Measurements from ENCODE around the gene NCAPD3. TPM values are rescaled to one million over a fixed set of nuclear protein-coding genes. Genes with fewer than 3 reads are reported as not detected.
"Not testable (repeated sequence)": the region's sequence is repeated elsewhere in the genome, so short reads cannot be mapped to it uniquely, and the experiment has no call there.

NCAPD3 gene
- total RNA-seq, 1 donor: 9.4 TPM

DNA sequence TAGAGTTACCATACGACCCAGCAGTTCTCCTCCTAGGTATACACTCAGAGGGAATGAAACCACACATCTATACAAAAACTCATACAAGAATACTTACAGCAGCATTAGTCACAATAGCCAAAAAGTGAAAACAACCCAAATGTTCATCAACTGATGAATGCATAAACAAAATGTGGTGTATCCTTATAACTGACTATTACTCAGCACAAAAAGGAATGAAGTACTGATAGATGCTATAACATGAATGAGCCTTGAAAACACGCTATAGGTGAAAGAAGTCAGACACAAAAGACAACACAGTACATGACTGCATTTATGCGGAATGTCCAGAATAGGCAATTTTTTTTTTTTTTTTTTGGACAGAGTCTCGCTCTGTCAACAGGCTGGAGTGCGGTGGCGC is 23.1 kb downstream of the NCAPD3 start:
- Histone ChIP-seq H3K36me3 (ENCODE audit: insufficient read depth, low read length) (peaks cover 29% of the 10 kb centered on the region), H3K4me2 (ENCODE audit: insufficient read depth, low read length) (no peak overlapping the region), H3K27ac (ENCODE audit: low read depth, low read length) (no peak overlapping the region), H4K20me1 (ENCODE audit: insufficient read depth, low read length) (no peaks in the 10 kb centered on the region), H3K27me3 (ENCODE audit: insufficient read depth, low read length) (no peaks in the 10 kb centered on the region), H3K4me1 (ENCODE audit: insufficient read depth, low read length) (no peaks in the 10 kb centered on the region), H3K79me2 (ENCODE audit: insufficient read depth, low read length) (no peaks in the 10 kb centered on the region), H3K4me3 (ENCODE audit: insufficient read depth, low read length) (no peak overlapping the region), H2AFZ (ENCODE audit: low read length) (no peak overlapping the region), H3K9me3 (ENCODE audit: low read depth, low read length) (no peaks in the 10 kb centered on the region)
- no peak for DNase-seq (ENCODE audit: insufficient read length, low spot score, missing footprints)
- TF ChIP-seq, protein P1, sequence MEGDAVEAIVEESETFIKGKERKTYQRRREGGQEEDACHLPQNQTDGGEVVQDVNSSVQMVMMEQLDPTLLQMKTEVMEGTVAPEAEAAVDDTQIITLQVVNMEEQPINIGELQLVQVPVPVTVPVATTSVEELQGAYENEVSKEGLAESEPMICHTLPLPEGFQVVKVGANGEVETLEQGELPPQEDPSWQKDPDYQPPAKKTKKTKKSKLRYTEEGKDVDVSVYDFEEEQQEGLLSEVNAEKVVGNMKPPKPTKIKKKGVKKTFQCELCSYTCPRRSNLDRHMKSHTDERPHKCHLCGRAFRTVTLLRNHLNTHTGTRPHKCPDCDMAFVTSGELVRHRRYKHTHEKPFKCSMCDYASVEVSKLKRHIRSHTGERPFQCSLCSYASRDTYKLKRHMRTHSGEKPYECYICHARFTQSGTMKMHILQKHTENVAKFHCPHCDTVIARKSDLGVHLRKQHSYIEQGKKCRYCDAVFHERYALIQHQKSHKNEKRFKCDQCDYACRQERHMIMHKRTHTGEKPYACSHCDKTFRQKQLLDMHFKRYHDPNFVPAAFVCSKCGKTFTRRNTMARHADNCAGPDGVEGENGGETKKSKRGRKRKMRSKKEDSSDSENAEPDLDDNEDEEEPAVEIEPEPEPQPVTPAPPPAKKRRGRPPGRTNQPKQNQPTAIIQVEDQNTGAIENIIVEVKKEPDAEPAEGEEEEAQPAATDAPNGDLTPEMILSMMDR (IDR thresholded peaks at IDR 0.05; ENCODE audit: extremely low read depth, low read depth, low read length): no peak

DNA sequence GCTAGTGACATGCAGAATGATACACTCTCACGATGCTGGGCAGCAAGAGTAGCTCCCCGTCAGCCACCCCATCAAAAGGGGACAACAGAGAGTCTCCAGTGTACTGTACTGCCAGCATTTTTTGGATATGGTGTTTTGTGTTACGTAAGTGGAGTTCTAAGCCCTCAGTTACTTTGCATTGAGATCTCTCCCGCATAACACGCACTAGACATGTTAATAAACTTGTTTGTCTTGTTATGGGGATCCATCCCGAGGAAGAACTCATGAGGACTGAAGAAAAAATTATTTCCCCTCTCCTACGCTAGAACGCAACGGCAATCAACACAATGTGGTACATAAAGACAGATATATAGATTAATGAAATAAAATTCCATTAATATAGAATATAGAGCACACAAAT is 24.2 kb downstream of the NCAPD3 start:
- no peak for DNase-seq (ENCODE audit: insufficient read length, low spot score, missing footprints)
- Histone ChIP-seq H3K27ac (ENCODE audit: low read depth, low read length) (no peak overlapping the region), H3K79me2 (ENCODE audit: insufficient read depth, low read length) (no peaks in the 10 kb centered on the region), H3K9me3 (ENCODE audit: low read depth, low read length) (no peaks in the 10 kb centered on the region), H2AFZ (ENCODE audit: low read length) (no peak overlapping the region), H3K27me3 (ENCODE audit: insufficient read depth, low read length) (no peaks in the 10 kb centered on the region), H3K4me1 (ENCODE audit: insufficient read depth, low read length) (no peaks in the 10 kb centered on the region), H3K36me3 (ENCODE audit: insufficient read depth, low read length) (peaks cover 28% of the 10 kb centered on the region), H4K20me1 (ENCODE audit: insufficient read depth, low read length) (no peaks in the 10 kb centered on the region), H3K4me3 (ENCODE audit: insufficient read depth, low read length) (no peak overlapping the region), H3K4me2 (ENCODE audit: insufficient read depth, low read length) (no peak overlapping the region)
- TF ChIP-seq, protein P1 (IDR thresholded peaks at IDR 0.05; ENCODE audit: extremely low read depth, low read depth, low read length): no peak

DNA sequence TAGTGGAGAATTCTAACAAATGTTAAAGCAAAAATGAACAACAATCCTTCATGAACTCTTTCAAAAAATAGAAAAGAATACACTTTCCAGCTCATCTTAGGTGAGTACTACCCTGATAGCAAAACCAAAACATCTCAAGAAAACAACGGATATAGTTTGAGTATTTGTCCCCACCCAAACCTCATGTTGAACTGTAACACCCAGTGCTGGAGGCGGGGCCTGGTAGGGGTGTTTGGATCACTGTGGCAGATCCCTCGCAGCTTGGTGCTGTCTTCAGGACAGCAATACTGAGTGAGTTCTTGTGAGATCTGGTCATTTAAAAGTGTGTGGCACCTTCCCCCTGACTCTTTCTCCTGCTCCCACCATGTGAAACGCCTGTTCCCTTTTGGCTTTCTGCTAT is 27.0 kb downstream of the NCAPD3 start:
- H3K36me3 ChIP-seq (ENCODE audit: insufficient read depth, low read length): peaks cover 28% of the 10 kb centered on the region
- no peaks in the 10 kb centered on the region for H3K4me1 ChIP-seq (ENCODE audit: insufficient read depth, low read length)
- TF ChIP-seq, protein P1 (IDR thresholded peaks at IDR 0.05; ENCODE audit: extremely low read depth, low read depth, low read length): no peak
- H4K20me1 ChIP-seq (ENCODE audit: insufficient read depth, low read length): no peaks in the 10 kb centered on the region
- no peaks in the 10 kb centered on the region for H3K79me2 ChIP-seq (ENCODE audit: insufficient read depth, low read length)
- no peak for DNase-seq (ENCODE audit: insufficient read length, low spot score, missing footprints)
- no peak overlapping the region for H3K4me2 ChIP-seq (ENCODE audit: insufficient read depth, low read length)
- H3K9me3 ChIP-seq (ENCODE audit: low read depth, low read length): no peaks in the 10 kb centered on the region
- H3K27ac ChIP-seq (ENCODE audit: low read depth, low read length): no peak overlapping the region
- no peaks in the 10 kb centered on the region for H3K27me3 ChIP-seq (ENCODE audit: insufficient read depth, low read length)
- H2AFZ ChIP-seq (ENCODE audit: low read length): no peak overlapping the region
- no peak overlapping the region for H3K4me3 ChIP-seq (ENCODE audit: insufficient read depth, low read length)

DNA sequence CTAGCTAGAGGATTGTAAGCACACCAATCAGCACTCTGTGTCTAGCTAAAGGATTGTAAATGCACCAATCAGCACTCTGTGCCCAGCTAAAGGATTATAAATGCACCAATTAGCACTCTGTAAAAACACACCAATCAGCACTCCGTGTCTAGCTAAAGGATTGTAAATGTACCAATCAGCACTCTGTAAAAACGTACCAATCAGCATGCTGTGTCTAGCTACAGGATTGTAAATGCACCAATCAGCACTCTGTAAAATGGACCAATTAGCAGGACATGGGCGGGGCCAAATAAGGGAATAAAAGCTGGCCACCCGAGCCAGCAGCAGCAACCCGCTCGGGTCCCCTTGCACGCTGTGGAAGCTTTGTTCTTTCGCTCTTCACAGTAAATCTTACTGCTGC is 35.7 kb downstream of the NCAPD3 start:
- H4K20me1 ChIP-seq (ENCODE audit: insufficient read depth, low read length); H3K79me2 ChIP-seq (ENCODE audit: insufficient read depth, low read length); H3K4me2 ChIP-seq (ENCODE audit: insufficient read depth, low read length); H3K4me3 ChIP-seq (ENCODE audit: insufficient read depth, low read length); H2AFZ ChIP-seq (ENCODE audit: low read length); H3K27me3 ChIP-seq (ENCODE audit: insufficient read depth, low read length); DNase-seq (ENCODE audit: insufficient read length, low spot score, missing footprints); H3K4me1 ChIP-seq (ENCODE audit: insufficient read depth, low read length); H3K27ac ChIP-seq (ENCODE audit: low read depth, low read length); H3K9me3 ChIP-seq (ENCODE audit: low read depth, low read length): not testable (repeated sequence)
- H3K36me3 ChIP-seq (ENCODE audit: insufficient read depth, low read length): peaks cover 45% of the 10 kb centered on the region
